Smooth muscle cell (in vitro differentiated cells): ENCODE measurements around the gene ZNF672. TPM values are rescaled to one million over a fixed set of nuclear protein-coding genes. Genes with fewer than 3 reads are reported as not detected.
A peak's percentile ranks its signal among the peaks of the same experiment; 100 is the strongest.

Experiments used
- DNase-seq: peaks from one replicate; lab custom pipeline; 2025; ENCODE audit not compliant: unreplicated experiment; lab: John Stamatoyannopoulos, UW
- H2AFZ ChIP-seq: fragments of 200-600 bp; sonication (generic); 2 replicates; pipeline ENCODE4 v1.6.0; 2016; ENCODE audit warnings: antibody characterized with exemption, low read depth, mild to moderate bottlenecking
- H3F3A ChIP-seq: fragments of 200-600 bp; sonication (generic); 2 replicates; pipeline ENCODE4 v1.6.0; 2017; ENCODE audit warnings: antibody characterized with exemption, low read depth
- H3K27ac ChIP-seq: fragments of 200-600 bp; sonication (generic); 2 replicates; pipeline ENCODE4 v1.5.1; 2016; ENCODE audit warnings: low read depth, mild to moderate bottlenecking
- H3K27me3 ChIP-seq: fragments of 200-600 bp; sonication (generic); 2 replicates; pipeline ENCODE4 v1.6.1; 2016; ENCODE audit warnings: low read depth, mild to moderate bottlenecking
- H3K36me3 ChIP-seq: fragments of 200-600 bp; sonication (generic); 2 replicates; pipeline ENCODE4 v1.5.1; 2016; ENCODE audit warnings: low read depth
- H3K4me1 ChIP-seq: fragments of 200-600 bp; sonication (generic); 2 replicates; pipeline ENCODE4 v1.5.1; 2016; ENCODE audit warnings: low read depth
- H3K4me2 ChIP-seq: fragments of 200-600 bp; sonication (generic); 2 replicates; pipeline ENCODE4 v1.6.0; 2016; ENCODE audit warnings: mild to moderate bottlenecking
- H3K4me3 ChIP-seq: fragments of 200-600 bp; sonication (generic); 2 replicates; pipeline ENCODE4 v1.5.1; 2016; ENCODE audit warnings: mild to moderate bottlenecking
- H3K79me2 ChIP-seq: fragments of 200-600 bp; sonication (generic); 2 replicates; pipeline ENCODE4 v1.6.0; 2016; ENCODE audit warnings: low read depth, mild to moderate bottlenecking
- H3K9ac ChIP-seq: fragments of 200-600 bp; sonication (generic); 2 replicates; pipeline ENCODE4 v1.6.0; 2016; ENCODE audit warnings: low read depth
- H3K9me3 ChIP-seq: fragments of 200-600 bp; sonication (generic); replicated peaks from 2 replicates; pipeline ENCODE4 v1.5.1; 2016; ENCODE audit warnings: low read depth
- H4K20me1 ChIP-seq: fragments of 200-600 bp; sonication (generic); 2 replicates; pipeline ENCODE4 v1.6.0; 2016; ENCODE audit warnings: low read depth
- WGBS: methylation state at CpG from one replicate; pipeline ENCODE4 v1.1.7; 2016; ENCODE audit warnings: low lambda C conversion rate; 5-methylcytosine and 5-hydroxymethylcytosine counted together
- polyA plus RNA-seq: library from polyadenylated mRNA; unstranded; fragments of >200 nt; fragmentation: Nextera tagmentation; extraction: Ambion mirVana; gene quantifications from 2 replicates; pipeline ENCODE4 v1.2.1, GENCODE V29; 2016
- total RNA-seq: library from RNA; depleted of rRNA; stranded (reverse); fragments of >200 nt; gene quantifications from 2 replicates; pipeline ENCODE4 v1.2.3, GENCODE V29; 2014
- TF ChIP-seq, protein P1 (sequence below): fragments of 200-600 bp; sonication (generic); IDR thresholded peaks from 2 replicates; pipeline ENCODE4 v1.5.1; 2017; ENCODE audit warnings: borderline replicate concordance, mild to moderate bottlenecking, antibody characterized with exemption; ENCODE audit not compliant: insufficient read depth, poor library complexity, severe bottlenecking

The ZNF672 gene
- total and polyA plus RNA-seq, 2 experiments from 2014 or later: 25.8 to 28.7 TPM

DNA sequence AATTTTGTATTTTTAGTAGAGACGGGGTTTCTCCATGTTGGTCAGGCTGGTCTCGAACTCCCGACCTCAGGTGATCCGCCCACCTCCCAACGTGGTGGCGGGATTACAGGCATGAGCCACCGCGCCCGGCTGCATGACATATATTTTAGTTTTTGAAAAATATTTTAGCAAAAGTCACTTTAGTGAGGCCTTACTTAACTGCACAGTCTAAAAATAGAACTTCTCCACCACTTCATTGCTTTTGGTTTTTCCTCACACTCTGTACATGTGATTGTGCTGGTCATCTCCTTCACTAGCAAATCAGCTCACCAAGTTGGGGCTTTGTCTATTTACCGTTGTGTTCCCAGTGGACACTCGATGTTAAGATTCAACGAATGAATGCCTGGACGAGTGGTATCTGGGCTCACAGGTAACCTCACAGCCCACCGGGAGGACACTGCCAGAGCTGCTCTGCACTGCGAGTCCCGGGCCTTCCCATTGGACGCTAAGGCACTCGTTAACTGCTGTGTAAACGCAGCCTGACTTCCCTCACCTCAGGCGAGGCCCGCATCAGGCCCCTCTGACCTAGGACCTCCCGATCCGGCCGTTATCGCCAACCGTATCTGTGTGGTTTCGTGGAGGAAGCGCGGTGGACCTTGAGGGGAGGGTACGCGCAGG, 34.9 kb downstream of the ZNF672 start:
- H3K4me3 ChIP-seq: peak overlapping the region; percentile 83
- no peaks in the 10 kb centered on the region for H3K9me3 ChIP-seq
- H3K4me2 ChIP-seq: peak overlapping the region; percentile 91
- H3K79me2 ChIP-seq: no peaks in the 10 kb centered on the region
- H4K20me1 ChIP-seq: no peaks in the 10 kb centered on the region
- H3K27ac ChIP-seq: peak overlapping the region; percentile 93
- peak; percentile 66 for DNase-seq
- no peaks in the 10 kb centered on the region for H3K27me3 ChIP-seq
- H3K9ac ChIP-seq: peak overlapping the region; percentile 89
- peak overlapping the region; percentile 92 for H2AFZ ChIP-seq
- peaks cover 15% of the 10 kb centered on the region for H3F3A ChIP-seq
- WGBS: 3% methylated on average over 31 of the region's 31 CpGs
- no peaks in the 10 kb centered on the region for H3K36me3 ChIP-seq
- H3K4me1 ChIP-seq: no peaks in the 10 kb centered on the region
- TF ChIP-seq, protein P1, sequence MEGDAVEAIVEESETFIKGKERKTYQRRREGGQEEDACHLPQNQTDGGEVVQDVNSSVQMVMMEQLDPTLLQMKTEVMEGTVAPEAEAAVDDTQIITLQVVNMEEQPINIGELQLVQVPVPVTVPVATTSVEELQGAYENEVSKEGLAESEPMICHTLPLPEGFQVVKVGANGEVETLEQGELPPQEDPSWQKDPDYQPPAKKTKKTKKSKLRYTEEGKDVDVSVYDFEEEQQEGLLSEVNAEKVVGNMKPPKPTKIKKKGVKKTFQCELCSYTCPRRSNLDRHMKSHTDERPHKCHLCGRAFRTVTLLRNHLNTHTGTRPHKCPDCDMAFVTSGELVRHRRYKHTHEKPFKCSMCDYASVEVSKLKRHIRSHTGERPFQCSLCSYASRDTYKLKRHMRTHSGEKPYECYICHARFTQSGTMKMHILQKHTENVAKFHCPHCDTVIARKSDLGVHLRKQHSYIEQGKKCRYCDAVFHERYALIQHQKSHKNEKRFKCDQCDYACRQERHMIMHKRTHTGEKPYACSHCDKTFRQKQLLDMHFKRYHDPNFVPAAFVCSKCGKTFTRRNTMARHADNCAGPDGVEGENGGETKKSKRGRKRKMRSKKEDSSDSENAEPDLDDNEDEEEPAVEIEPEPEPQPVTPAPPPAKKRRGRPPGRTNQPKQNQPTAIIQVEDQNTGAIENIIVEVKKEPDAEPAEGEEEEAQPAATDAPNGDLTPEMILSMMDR: no peak

DNA sequence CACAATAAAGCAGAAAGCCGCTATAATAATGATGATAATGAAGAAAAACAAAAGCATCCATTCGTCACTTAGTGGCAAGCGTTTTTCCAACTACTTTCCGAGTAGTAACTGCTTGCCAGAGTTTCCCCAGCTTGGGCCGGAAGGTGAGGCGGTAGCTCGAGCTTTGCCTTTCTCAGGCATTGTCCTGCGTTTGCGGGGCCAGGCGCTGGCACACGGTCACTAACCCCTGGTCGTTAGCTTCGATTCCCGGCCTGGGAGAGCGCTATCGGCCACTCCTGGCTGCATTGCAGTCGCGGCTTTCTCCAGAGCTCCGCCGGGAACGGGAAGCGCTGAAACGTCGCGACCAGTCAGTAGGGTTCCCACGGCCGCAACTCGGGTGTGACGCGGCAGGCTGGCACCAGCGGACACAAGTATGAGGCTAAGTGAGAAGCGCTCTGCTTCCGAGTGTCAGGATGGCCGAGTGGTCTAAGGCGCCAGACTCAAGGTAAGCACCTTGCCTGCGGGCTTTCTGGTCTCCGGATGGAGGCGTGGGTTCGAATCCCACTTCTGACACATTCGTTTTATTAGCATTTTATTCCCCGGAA, 35.5 kb downstream of the ZNF672 start:
- WGBS: 2% methylated on average over 41 of the region's 41 CpGs

DNA sequence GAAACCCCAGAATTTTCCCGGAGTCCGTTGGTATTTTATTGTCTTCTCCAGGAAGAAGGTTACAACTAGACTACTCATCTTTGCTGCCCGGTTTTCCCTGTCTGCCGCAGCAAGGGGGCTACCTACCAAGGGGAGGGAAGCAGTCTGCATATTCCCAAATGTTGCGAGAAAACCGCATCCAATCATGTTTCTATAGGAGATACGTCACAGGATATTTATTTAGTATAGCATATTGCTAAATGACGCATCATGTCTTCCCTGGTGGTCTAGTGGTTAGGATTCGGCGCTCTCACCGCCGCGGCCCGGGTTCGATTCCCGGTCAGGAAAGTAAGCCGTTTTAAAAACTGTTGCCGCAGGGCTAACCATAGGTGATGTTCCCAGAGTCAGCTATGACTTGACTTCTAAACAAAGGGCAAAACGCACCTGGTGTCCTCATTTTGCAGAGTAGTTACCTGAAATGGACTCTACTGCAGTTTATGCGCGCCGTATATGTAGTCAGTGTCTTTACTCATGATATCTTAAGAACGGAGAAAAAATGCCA, 36.0 kb downstream of the ZNF672 start:
- TF ChIP-seq, protein P1: no peak
- peak; percentile 89 for DNase-seq
- H2AFZ ChIP-seq: no peak overlapping the region
- no peaks in the 10 kb centered on the region for H3K27me3 ChIP-seq
- H4K20me1 ChIP-seq: no peaks in the 10 kb centered on the region
- H3K79me2 ChIP-seq: no peaks in the 10 kb centered on the region
- no peaks in the 10 kb centered on the region for H3K9me3 ChIP-seq
- H3K4me2 ChIP-seq: peak overlapping the region; percentile 91
- peak overlapping the region; percentile 83 for H3K4me3 ChIP-seq
- WGBS: 4% methylated on average over 23 of the region's 23 CpGs
- H3K4me1 ChIP-seq: no peaks in the 10 kb centered on the region
- peaks cover 15% of the 10 kb centered on the region for H3F3A ChIP-seq
- H3K27ac ChIP-seq: peak overlapping the region; percentile 93
- peak overlapping the region; percentile 57 for H3K9ac ChIP-seq
- H3K36me3 ChIP-seq: no peaks in the 10 kb centered on the region

More for the DNA sequence above, 35.5 kb downstream of the ZNF672 start:
- Histone ChIP-seq H2AFZ (peak overlapping the region; percentile 92), H3K79me2 (no peaks in the 10 kb centered on the region), H4K20me1 (no peaks in the 10 kb centered on the region), H3K4me1 (no peaks in the 10 kb centered on the region), H3K4me2 (peak overlapping the region; percentile 91), H3K9me3 (no peaks in the 10 kb centered on the region), H3F3A (peaks cover 15% of the 10 kb centered on the region), H3K9ac (peak overlapping the region; percentile 89), H3K4me3 (peak overlapping the region; percentile 83), H3K36me3 (no peaks in the 10 kb centered on the region), H3K27ac (peak overlapping the region; percentile 93), H3K27me3 (no peaks in the 10 kb centered on the region)
- peak; percentile 96 for DNase-seq
- TF ChIP-seq, protein P1: no peak
